CD4-positive, alpha-beta T cell treated with Interleukin-6 for 4 hours (primary cell): ENCODE data around the gene NEK6.

ENCODE experiments used
- DNase-seq: peaks from one replicate; pipeline ENCODE4 v3.0.0-alpha.2; 2020; ENCODE audit warnings: mixed read lengths

NEK6 gene

DNA sequence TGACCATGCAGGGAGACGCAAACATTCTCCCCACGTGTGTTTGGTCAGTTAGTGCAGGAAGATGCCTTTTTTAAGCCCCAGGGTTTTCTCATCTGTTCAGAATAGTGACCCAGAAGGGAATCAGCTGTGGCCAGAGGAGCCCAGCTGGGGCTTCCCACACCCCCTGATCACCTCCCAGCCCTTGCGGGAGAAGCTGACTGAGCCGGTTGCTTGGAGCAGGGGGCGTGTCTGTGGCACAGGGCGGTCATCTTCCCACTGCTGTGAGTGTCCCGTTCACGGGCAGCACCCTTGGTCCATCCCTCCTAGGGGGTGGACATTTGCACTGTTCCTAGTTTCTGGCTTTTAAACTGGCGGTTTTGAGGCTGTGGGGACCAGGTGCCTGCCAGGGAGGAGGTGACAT is 69.7 kb downstream of the NEK6 start:
- DNase-seq: no peak

GRCh38 chr9:124328285-124328684 is 70.5 kb downstream of the NEK6 start:
- no peak for DNase-seq

- no peak for DNase-seq
Observed at GRCh38 chr9:124329206-124329792, 71.5 kb downstream of the NEK6 start.

DNA sequence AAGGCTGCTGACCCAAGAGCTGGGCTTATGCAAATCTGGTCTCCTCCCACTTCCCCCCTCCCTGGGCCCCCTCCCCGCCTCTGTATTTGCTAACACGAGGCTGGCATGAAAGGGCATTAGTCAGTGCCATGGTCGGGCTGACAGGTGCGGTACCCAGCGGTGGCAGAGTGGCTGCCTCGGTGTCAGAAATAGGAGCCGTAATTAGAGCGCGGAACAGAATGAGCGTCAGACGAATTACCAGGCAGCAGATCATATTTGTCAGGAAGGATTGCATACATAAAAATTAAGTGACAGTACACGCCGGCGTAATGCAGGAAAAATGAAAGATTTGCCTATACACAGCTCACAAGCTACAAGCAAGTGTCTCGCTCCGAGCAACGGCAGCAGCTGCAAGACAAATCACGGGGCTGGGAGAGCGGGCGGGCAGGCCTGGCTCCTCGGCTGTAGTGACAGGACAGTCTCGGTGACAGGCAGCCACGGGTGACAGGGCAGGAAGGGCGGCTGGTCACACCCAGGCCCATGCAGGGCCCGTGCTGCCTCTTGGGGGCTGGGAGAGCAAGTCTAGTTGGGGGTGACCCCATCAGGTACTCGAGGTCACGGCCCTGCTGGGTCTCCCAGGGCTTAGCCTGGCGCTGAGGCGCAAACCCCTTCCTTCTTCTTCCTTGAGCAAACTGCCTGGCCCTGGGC is 72.4 kb downstream of the NEK6 start:
- DNase-seq: no peak

- no peak for DNase-seq
Observed at GRCh38 chr9:124331580-124331979, 73.8 kb downstream of the NEK6 start.

- DNase-seq: no peak
Observed at GRCh38 chr9:124332361-124333202, 74.8 kb downstream of the NEK6 start.

DNA sequence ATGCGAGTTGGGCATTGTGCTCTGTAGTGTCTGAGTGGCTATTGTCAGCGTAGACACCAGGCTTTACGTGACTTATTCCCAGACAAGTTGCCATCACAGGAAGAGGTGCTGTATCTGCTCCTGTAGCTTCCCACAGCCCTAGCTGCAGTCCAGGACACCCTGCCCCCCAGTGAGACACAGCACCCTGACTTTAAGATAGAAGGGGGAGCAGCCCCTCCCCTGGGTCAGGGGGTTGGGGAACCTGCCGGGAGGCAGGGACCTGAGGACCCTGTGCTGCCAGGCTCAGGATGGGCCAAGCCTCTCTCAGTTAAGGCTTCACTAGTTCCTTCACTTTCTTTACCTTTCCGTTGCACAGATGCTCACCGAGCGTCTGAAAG is 75.4 kb downstream of the NEK6 start:
- no peak for DNase-seq

DNA sequence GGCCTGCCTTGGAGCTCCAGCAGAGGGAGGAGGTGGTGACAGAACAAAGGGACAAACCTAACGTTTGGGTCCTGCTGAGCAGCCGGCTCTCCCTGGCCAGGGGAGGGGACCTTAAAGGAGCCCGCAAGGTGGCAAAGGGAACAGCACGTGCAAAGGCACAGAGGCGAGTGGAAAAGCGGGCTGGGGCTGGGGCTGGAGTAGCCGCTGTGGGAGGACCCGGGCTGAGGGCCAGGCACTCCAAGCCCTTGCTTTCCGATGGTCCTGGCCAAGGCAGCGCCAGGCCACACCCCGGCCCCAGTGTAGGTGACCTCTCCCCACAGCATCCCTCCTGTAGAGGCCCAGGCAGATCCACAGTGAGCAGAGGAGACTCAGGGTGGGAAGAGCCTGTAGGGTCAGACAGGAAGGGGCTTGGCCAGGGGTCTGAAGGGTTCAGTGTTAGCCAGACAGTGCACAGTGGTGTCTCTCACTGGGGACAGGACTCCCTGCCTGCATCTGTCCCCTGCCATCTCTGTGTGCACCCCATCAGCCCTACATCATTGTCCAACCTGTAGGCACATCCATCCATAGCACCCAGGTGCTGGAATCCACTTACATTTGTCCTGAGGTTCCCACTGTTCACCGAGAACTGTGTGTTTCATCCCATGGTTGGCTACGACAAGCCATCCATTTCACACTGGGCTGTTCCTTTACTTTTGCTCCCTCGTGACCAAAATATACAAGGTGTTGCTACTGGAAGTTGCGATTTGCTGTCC is 77.0 kb downstream of the NEK6 start:
- DNase-seq: no peak

DNA sequence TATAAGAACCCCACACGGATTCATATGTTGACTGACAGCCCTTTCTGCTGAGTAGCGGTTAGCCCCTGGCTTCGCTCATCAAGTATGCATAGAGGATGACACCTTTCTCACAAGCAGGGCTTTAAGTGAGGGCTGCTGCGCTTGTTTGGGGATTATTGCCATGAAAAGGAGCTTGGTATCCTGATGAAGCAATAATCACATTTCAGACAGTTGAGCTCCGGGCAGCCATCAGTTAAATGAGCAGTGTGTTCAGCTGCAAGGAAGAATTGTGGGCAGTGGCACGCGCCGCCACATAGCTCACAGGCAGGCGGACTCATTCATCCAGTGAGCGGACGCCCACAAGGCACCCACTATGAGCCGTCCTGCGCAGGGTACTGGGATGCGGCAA is 77.6 kb downstream of the NEK6 start:
- DNase-seq: no peak

- no peak for DNase-seq
Observed at GRCh38 chr9:124337562-124337961, 79.8 kb downstream of the NEK6 start.

DNA sequence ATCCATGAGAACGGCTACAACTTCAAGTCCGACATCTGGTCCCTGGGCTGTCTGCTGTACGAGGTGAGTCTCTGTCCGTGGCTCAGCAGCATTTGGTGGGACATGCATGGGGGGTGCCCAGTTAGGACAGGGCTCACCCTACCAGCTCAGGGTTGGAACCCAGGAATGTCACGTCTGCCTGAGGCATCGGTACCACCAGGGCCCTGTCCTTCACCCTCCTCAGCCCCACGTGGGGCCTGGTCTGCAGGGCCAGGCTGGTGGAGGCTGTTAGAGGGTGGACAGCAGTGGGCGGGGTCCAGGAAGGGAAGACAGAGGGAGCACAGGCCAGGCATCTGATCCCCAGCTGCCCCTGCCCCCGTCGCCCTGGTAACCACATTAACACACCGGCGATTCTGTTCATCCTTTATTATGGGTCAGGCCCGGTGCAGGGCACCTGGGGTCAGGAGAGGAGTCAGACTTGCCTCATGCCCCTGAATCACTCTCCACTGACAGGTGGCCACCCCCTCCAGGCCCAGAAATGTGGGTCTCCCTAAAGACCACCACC is 81.9 kb downstream of the NEK6 start:
- DNase-seq: no peak

- DNase-seq: no peak
Observed at GRCh38 chr9:124340219-124341069, 82.7 kb downstream of the NEK6 start.

DNA sequence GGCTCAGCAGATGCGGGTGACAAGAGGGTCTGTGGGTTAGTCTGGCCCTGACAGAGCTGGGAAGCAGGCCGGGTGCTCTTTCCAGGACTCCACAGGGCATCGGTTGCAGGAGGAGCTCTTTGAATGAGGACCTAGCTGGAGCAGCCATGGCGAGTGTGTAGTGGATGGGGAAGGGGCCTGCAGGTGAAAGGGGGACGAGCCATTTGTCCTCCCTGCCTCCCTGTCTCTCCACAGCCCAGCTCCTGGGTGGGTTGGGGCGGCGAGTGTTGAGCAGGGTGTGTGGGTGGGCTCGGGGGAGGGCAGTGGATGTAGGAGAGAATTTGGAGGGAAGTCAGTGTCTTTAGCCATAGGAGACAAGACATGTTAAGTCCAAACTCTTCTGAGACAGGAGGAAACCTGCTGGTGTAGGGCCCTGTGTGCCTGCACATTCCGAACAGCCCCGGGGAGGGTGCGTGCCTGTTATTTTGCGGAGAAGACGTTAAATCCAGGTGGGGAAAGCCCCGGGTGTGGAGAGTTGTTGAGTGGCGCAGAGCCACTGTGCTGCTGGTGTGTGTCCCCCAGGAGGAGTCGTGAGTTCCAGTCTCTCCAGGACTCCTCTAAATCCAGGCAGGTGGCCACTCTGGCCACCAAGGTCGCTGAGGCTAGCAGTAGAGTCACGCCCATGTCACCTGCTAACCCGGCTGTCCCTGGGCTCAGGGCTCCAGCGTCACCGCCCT is 83.9 kb downstream of the NEK6 start:
- no peak for DNase-seq

DNA sequence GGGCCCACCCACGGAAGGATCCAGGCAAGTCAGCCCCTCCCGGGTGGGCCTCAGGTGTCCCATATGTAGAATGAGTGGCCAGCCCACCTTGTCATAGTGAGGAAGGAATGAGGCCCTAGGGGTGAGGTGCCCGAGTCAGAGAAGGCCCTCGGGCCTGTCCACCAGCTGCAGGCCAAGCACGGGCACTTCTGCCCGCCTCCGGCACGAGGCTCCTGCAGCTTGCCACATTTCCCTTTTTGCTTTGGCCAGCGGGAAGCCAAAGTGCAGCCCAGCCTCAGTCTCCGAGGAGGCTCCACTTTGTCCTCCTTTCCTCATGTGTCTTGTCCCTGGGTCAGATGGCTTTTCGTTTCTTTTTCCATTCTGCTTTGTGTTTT is 84.6 kb downstream of the NEK6 start:
- DNase-seq: no peak

- no peak for DNase-seq
Observed at GRCh38 chr9:124342776-124343485, 85.2 kb downstream of the NEK6 start.

GRCh38 chr9:124343533-124344290 is 86.0 kb downstream of the NEK6 start:
- no peak for DNase-seq

GRCh38 chr9:124344291-124345050 is 86.7 kb downstream of the NEK6 start:
- DNase-seq: no peak

DNA sequence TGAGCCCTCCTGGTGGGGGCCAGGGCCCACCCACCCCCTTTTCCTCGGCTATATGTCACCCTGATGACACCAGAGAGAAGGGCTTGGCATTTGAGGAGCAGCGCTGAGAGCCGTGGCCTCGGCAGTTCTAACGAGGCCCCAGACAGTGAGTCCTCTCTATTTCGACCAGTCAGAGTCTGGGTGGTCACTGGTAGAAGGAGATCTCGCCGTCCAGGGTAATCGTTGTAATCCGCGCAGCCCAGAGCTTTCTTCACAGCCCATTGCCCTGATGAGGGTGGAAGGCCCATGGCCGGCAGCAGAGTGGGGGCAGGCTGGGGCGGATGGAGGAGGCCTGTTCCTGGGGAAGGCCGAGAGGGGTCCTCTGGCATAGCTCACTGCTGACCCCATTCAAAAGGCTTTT is 87.3 kb downstream of the NEK6 start:
- no peak for DNase-seq

GRCh38 chr9:124345751-124346281 is 88.1 kb downstream of the NEK6 start:
- no peak for DNase-seq
